GM10266 (cell line): ENCODE results near the gene CPNE8.

Experiments
- DNase-seq: peaks from one replicate; pipeline ENCODE4 v3.0.0; 2012; ENCODE audit errors: extremely low spot score
- TF ChIP-seq, protein P1 (sequence below): IDR thresholded peaks from 2 replicates; pipeline ENCODE4 v1.5.1; 2012; ENCODE audit warnings: mild to moderate bottlenecking, low read depth; ENCODE audit not compliant: control insufficient read depth, insufficient read depth; ENCODE audit errors: missing control alignments

CPNE8 gene

DNA sequence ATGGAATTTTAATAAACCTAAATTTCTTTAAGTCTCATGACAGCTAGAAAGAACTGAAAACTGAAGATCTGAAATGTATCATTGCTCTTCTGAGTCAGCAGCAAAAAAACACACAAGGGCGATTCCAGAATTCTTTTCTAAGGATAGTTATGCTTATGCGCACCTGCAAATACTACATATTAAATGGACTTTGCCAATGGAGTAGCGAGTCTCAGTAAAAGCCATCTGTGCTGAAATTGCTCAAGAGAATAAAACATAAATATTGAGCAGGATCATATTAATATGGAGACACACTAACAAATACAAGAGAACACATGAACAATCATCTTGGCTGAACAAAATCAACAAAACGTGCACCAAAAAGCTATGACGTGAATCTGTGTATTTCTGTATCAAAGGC is 73.7 kb downstream of the CPNE8 start:
- no peak for DNase-seq
- TF ChIP-seq, protein P1, sequence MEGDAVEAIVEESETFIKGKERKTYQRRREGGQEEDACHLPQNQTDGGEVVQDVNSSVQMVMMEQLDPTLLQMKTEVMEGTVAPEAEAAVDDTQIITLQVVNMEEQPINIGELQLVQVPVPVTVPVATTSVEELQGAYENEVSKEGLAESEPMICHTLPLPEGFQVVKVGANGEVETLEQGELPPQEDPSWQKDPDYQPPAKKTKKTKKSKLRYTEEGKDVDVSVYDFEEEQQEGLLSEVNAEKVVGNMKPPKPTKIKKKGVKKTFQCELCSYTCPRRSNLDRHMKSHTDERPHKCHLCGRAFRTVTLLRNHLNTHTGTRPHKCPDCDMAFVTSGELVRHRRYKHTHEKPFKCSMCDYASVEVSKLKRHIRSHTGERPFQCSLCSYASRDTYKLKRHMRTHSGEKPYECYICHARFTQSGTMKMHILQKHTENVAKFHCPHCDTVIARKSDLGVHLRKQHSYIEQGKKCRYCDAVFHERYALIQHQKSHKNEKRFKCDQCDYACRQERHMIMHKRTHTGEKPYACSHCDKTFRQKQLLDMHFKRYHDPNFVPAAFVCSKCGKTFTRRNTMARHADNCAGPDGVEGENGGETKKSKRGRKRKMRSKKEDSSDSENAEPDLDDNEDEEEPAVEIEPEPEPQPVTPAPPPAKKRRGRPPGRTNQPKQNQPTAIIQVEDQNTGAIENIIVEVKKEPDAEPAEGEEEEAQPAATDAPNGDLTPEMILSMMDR, result no peak

DNA sequence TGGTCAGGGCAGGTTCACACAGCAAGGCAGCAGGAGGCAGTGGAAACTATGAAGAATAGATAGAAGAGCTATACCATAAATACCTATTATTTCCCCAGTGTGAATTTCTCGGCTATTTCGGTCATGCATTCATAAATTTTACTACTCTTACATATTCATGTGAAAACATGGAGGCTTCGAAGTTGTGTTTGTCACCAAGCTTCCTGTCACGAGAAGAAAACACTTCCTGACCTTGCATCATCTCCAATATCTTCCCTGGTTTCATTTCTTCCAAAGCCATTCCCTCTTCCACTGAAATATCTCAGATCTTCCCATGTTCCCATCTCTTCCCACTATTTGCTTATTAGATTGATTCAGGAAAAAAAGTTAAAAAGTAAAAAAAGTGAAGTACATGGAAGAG is 80.4 kb downstream of the CPNE8 start:
- no peak for DNase-seq
- TF ChIP-seq, protein P1, result no peak

DNA sequence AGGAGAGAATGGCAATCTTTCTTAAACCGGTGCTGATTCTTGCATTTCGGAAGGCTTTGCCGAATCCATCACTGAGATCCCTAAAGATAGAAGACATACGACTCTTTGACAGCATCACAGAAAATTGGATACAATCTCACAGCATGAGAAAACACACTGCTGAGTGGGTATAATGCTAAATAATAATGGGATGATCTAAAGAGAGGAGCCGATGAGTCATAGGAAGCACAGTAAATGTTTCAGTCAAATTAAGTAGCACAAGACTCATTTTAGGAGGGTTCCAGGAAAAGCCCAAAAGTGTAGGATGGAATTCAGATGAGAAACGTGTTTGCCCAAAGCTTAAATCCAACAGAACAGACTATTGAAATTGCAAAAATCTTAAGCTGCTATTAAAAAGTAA is 81.7 kb downstream of the CPNE8 start:
- TF ChIP-seq, protein P1, result no peak
- DNase-seq, result no peak

DNA sequence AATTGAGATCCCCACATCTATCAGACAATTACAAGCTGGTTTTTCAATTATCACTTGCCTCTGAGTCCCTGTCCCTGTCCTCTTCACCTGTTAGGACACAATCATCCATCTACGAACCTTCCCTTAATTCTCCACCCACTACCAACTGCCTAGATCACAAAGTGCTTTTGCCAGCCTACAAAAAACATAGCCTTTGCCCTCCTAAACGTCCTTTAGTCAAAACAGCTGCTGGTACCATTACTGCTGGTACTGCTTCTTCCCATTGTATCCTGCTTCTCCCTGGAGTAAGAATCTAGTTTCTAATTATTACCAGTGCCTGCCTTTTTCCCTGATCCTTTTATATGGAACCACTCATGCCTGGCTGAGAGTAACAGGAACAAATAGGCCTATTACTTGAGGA is 82.1 kb downstream of the CPNE8 start:
- TF ChIP-seq, protein P1, result no peak
- no peak for DNase-seq

DNA sequence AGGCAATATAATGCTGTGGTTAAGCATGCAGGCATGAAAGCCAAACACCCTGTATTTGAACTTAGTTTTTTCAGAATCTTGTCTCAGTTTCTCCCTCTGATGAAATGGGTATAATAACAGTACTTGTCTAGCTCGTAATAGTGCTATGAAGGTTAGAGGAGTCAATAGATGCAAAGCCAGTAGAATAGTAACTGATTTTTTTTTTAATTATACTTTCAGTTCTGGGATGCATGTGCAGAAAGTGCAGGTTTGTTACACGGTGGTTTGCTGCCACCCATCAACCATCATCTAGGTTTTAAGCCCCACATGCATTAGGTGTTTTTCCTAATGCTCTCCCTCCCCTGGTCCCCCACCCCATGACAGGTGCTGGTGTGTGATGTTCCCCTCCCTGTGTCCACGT is 87.4 kb downstream of the CPNE8 start:
- DNase-seq, result no peak
- TF ChIP-seq, protein P1, result no peak

DNA sequence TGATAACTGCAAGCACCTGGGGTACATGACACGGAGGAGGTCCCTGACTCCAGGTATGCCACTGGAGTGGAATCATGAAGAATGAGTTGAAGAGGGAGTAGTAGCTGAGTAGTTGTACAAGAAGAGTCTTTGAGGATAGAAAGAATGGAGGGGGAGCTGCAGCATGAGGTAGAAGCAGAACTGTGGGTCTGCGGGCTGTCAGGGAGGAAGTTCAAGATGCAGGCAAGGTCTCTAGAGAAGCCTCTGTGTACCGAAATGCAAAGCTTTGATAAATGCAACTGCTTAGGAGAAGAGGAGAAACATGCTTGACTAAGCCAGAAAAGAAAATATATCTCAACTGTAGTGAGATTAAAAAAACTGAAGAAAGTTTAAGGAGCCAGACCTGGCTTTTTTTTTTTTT is 91.5 kb downstream of the CPNE8 start:
- TF ChIP-seq, protein P1, result no peak
- no peak for DNase-seq

DNA sequence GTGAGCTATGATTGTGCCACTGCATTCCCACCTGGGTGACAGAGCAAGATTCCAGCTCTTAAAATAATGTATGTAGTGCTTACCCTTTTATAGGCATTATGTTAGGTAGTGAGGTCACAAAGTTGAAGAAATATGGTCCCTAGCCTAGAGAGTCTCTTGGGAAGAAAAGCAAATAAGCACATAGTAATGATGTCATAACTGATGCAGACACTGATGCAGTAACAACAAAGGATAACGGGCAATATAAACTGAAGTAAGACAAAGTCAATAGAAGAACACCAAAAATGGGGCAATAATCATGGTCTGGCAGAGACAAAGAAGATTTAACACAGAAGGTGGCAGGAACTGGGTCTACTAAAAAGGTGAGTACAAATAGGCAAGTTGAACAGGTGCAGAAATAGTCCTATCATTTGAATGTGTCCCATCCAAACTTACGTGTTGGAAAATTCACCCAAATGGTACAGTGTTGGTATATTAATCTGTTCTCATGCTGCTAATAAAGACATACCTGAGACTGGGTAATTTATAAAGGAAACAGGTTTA is 93.5 kb downstream of the CPNE8 start:
- TF ChIP-seq, protein P1, result no peak

More for the DNA sequence above, 93.5 kb downstream of the CPNE8 start:
- DNase-seq, result no peak
